Mesothelial cell of epicardium (in vitro differentiated cells): ENCODE results near the gene HLA-DQA2. TPM values are rescaled to one million over a fixed set of nuclear protein-coding genes. Genes with fewer than 3 reads are reported as not detected.

Source experiments
- DNase-seq, 2 experiments: peaks; one replicate each; pipeline ENCODE4 v3.0.0; 2021; ENCODE audit warnings: low spot score in 2 of 2; ENCODE audit not compliant: unreplicated experiment in 2 of 2
- H3K27ac Mint-ChIP-seq: 2 replicates; pipeline ENCODE4 v1.8.0; 2021; ENCODE audit warnings: mixed read lengths
- H3K27me3 Mint-ChIP-seq: 2 replicates; pipeline ENCODE4 v1.8.0; 2021; ENCODE audit warnings: low read depth, mixed read lengths
- H3K36me3 Mint-ChIP-seq: 2 replicates; pipeline ENCODE4 v1.8.0; 2021; ENCODE audit warnings: mixed read lengths
- H3K4me1 Mint-ChIP-seq: 2 replicates; pipeline ENCODE4 v1.8.0; 2021; ENCODE audit warnings: mixed read lengths
- H3K4me3 Mint-ChIP-seq: 2 replicates; pipeline ENCODE4 v1.8.0; 2021; ENCODE audit warnings: mild to moderate bottlenecking, moderate library complexity, mixed read lengths
- H3K9me3 Mint-ChIP-seq: 2 replicates; pipeline ENCODE4 v1.8.0; 2021; ENCODE audit warnings: mixed read lengths
- CTCF ChIP-seq: fragments of 200-600 bp; sonication (generic); IDR thresholded peaks from one replicate; pipeline ENCODE4 v1.5.0; 2021; ENCODE audit warnings: antibody characterized with exemption; ENCODE audit not compliant: unreplicated experiment
- microRNA-seq: library from miRNA; unstranded; fragments of <30 nt; microRNA quantifications from one replicate; pipeline ENCODE4 v1.2.0, GENCODE V29; 2021; ENCODE audit warnings: inconsistent platforms, mixed read lengths
- total RNA-seq: library from RNA; stranded (reverse); gene quantifications from 3 replicates; pipeline ENCODE4 v1.2.1, GENCODE V29; 2021

The HLA-DQA2 gene
- total RNA-seq, 1 donor from 2014 or later = not detected

- H3K9me3 Mint-ChIP-seq = peaks cover 14% of the 10 kb centered on the region
- TF ChIP-seq CTCF = peak; percentile 55
Observed at GRCh38 chr6:32785781-32786533, 44.8 kb downstream of the HLA-DQA2 start.

GRCh38 chr6:32790306-32790705 is 49.1 kb downstream of the HLA-DQA2 start:
- DNase-seq = no peak
- Mint-ChIP-seq H3K27me3 (peaks cover 59% of the 10 kb centered on the region), H3K27ac (no peak overlapping the region), H3K4me3 (no peak overlapping the region), H3K4me1 (no peaks in the 10 kb centered on the region), H3K9me3 (peaks cover 6% of the 10 kb centered on the region), H3K36me3 (no peaks in the 10 kb centered on the region)
- TF ChIP-seq CTCF = no peak

More at GRCh38 chr6:32785781-32786533, 44.8 kb downstream of the HLA-DQA2 start:
- DNase-seq = no peak
- Mint-ChIP-seq H3K27me3 (peaks cover 31% of the 10 kb centered on the region), H3K4me1 (no peaks in the 10 kb centered on the region), H3K36me3 (no peaks in the 10 kb centered on the region), H3K4me3 (no peak overlapping the region), H3K27ac (no peak overlapping the region)

GRCh38 chr6:32792901-32793435 is 51.8 kb downstream of the HLA-DQA2 start:
- no peak overlapping the region for H3K27ac Mint-ChIP-seq
- H3K9me3 Mint-ChIP-seq = peaks cover under 1% of the 10 kb centered on the region
- TF ChIP-seq CTCF = no peak
- peaks cover 2% of the 10 kb centered on the region for H3K4me1 Mint-ChIP-seq
- no peak overlapping the region for H3K4me3 Mint-ChIP-seq
- no peak for DNase-seq
- H3K27me3 Mint-ChIP-seq = peaks cover 68% of the 10 kb centered on the region
- H3K36me3 Mint-ChIP-seq = no peaks in the 10 kb centered on the region

GRCh38 chr6:32794510-32794909 is 53.3 kb downstream of the HLA-DQA2 start:
- Mint-ChIP-seq H3K36me3 (no peaks in the 10 kb centered on the region), H3K4me1 (peaks cover 2% of the 10 kb centered on the region), H3K27ac (no peak overlapping the region), H3K27me3 (peaks cover 73% of the 10 kb centered on the region), H3K9me3 (peaks cover 8% of the 10 kb centered on the region), H3K4me3 (no peak overlapping the region)
- no peak for DNase-seq
- no peak for TF ChIP-seq CTCF

Small RNA genes within 50 kb of the gene (microRNA-seq; reads per million reads assigned to microRNA genes)
- gene MIR3135B = not detected

Other genes with a start within 250 kb of the HLA-DQA2 start
- gene HLA-DRB5, start 211.1 kb upstream of the HLA-DQA2 start, total RNA-seq = 0.77 to 1.2 TPM (median 0.87 TPM) in 3 replicates
- gene HLA-DRB1, start 151.5 kb upstream of the HLA-DQA2 start, total RNA-seq = 4.5 to 5.4 TPM (median 5.3 TPM) in 3 replicates
- not detected in 3 replicates for gene HLA-DQA1, start 104.0 kb upstream of the HLA-DQA2 start, total RNA-seq
- 9.0 to 9.8 TPM (median 9.7 TPM) in 3 replicates for gene HLA-DQB1, start 74.7 kb upstream of the HLA-DQA2 start, total RNA-seq
- not detected in 3 replicates for gene HLA-DQB2, start 22.1 kb downstream of the HLA-DQA2 start, total RNA-seq
- gene HLA-DOB, start 75.6 kb downstream of the HLA-DQA2 start, total RNA-seq = 0.35 to 0.52 TPM (median 0.45 TPM) in 3 replicates
- gene TAP2, start 97.3 kb downstream of the HLA-DQA2 start, total RNA-seq = 22.9 to 24.2 TPM (median 23.6 TPM) in 3 replicates
- 12.3 to 14.2 TPM (median 14.1 TPM) in 3 replicates for gene PSMB8, start 102.7 kb downstream of the HLA-DQA2 start, total RNA-seq
- 9.3 to 10.4 TPM (median 10.3 TPM) in 3 replicates for gene TAP1, start 112.3 kb downstream of the HLA-DQA2 start, total RNA-seq
- 0.81 to 0.82 TPM in 2 of 3 replicates, not detected in the other for gene PSMB9, start 112.8 kb downstream of the HLA-DQA2 start, total RNA-seq
- not detected in 3 replicates for gene HLA-DMB, start 199.6 kb downstream of the HLA-DQA2 start, total RNA-seq
- gene HLA-DMA, start 211.7 kb downstream of the HLA-DQA2 start, total RNA-seq = 1.7 to 2.1 TPM (median 2.0 TPM) in 3 replicates
- 235 to 261 TPM (median 246 TPM) in 3 replicates for gene BRD2, start 227.2 kb downstream of the HLA-DQA2 start, total RNA-seq